Measurements from ENCODE around the gene TPH2. TPM values are rescaled to one million over a fixed set of nuclear protein-coding genes. Genes with fewer than 3 reads are reported as not detected.

TPH2 gene
- not detected for total RNA-seq

GRCh38 chr12:71938728-71939385 is at the start of gene TPH2:
TPH2 (plus strand) TSS chr12:71938845; CDS start chr12:71938987, 142 bp downstream.
- peak; percentile 20 for DNase-seq

- no peak for DNase-seq
These were observed 48.2 kb upstream of the TPH2 start for GRCh38 chr12:71890475-71890874.

DNA sequence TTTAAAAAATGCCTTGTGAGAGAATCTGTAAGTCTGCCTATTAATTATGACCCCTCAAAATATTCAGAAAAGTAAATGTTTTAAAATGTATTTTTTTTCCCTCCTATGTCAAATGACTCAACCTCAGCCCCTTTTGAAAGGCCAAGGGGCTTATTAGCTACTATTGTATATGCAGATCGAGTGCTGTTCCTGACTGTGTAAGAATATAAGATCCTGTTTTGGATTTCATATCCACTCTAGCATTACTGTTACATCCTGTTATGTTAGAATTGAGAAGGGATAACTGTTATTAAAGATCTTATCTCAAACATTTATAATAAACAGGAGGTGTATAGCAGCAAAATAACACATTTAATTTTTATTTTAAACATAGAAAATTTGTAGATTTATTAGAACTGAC is 46.6 kb upstream of the TPH2 start:
- no peak for DNase-seq

- DNase-seq = no peak
These were observed 42.3 kb upstream of the TPH2 start for GRCh38 chr12:71896205-71896882.

GRCh38 chr12:71900091-71900490 is 38.6 kb upstream of the TPH2 start:
- no peak for DNase-seq

- no peak for DNase-seq
These were observed 34.0 kb upstream of the TPH2 start for GRCh38 chr12:71904629-71905028.

DNA sequence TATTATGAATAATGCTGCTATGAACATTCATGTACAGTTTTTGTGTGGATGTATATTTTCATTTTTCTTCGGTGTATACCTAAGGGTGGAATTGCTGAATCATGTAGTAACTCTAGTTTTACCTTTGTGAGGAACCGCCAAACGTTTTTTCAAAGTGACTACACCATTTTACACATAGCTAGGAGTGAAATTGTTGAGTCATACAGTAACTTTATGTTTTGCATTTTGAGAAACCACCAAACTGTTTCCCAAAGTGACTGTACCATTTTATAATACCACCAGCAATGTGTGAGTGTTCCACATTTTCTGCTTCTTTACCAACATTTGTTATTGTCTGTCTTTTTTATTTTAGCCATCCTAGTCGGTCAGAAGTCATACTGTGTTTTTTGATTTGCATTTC is 3.1 kb upstream of the TPH2 start:
- no peak for DNase-seq

DNA sequence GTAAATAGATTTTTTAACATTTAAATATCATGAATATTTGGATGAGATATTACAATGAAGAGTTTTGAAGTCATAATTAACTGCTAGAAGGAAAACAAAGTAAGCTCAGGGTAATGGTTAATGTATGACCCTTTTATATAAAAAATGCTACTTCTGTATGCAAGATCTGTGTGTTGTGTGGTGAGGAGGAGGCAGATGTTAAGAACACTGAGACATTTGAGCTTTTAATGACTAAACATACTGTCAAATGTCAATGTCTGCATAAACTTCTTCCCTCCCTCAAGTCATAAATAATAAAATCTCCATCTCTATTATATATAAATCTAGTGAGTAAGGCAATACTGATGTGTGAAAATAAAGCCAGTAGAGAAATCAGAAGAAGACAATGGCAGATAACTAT is 1.4 kb downstream of the TPH2 start:
- no peak for DNase-seq

DNA sequence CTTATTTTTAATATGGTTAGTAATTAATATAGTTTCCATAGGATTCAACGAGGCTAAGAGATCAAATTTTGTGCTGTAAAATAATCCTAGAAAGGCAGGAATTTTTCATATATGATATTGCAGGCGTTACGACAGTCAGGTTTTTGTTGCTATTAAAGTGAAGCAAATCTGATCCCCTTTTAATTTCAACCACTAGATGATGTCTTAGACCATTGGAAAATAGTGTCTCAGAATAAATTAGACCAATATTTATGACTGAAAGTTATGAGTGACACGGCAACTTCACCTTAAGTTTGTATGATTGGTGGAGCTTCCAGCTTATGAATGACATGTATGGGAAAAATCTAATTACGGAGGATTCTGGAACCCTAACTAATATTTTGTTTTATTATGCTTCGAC is 2.5 kb downstream of the TPH2 start:
- no peak for DNase-seq

- no peak for DNase-seq
These were observed 3.6 kb downstream of the TPH2 start for GRCh38 chr12:71942259-71942658.

DNA sequence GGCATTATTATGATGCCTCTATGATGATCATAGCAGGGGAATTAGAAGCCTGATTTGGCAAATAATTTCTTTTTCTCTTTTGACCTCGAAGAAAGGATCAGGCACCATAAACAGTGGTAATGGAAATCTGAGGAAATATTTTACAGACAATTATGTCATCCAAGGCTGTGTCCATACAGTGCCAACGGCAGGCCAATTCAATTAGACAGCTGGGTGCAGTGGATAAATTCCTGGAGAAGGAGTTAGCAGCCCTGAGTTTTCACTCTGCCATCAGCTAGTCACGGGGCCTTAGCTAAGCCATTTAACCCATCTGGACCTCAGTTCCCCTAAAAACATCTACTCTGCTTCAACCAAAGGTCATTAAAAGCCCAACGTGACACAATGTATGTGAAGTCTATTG is 4.1 kb downstream of the TPH2 start:
- DNase-seq = no peak

DNA sequence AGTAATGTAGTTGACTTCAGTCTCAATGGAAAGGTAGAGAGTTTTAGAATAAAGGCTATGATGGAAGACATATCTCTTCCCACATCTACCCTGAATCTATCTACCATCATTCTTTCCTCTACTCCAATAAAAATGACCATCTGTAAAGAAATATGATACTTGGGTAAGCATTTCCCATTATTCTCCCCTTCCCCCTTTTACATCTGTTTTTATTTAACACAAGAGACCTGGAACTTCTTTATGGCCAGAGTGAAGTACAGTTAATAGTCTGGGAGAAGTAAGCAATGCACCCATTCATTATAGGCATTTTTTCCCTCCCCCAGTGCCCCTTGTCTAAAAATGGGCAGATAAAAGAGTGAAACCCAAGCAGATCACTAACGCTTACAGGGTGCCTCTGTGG is 6.5 kb downstream of the TPH2 start:
- DNase-seq = no peak

- DNase-seq = no peak
These were observed 7.2 kb downstream of the TPH2 start for GRCh38 chr12:71945883-71946282.

DNA sequence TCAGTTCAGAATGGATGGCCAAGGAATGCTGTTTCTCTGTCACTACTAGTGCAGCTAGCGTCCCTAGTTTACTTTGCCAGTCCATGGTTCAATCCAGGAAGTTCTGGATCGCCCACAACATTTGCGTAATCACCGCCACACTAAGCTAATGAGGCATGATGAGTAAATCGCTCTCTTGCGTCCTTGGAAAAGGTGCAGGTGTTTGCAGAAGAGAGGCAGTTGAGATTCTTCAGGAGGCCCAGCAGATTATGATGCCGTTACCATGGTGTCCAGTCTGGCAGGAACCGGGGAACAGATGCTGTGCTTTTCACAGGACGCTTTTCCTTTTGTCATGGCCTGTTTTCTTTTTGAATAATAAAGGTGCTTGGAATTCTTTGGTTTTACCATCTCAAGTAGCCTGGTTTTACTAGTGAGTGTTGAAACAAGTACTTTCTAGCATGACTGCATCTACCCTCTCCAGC is 9.0 kb downstream of the TPH2 start:
- DNase-seq = no peak

- no peak for DNase-seq
These were observed 9.7 kb downstream of the TPH2 start for GRCh38 chr12:71948390-71948789.

DNA sequence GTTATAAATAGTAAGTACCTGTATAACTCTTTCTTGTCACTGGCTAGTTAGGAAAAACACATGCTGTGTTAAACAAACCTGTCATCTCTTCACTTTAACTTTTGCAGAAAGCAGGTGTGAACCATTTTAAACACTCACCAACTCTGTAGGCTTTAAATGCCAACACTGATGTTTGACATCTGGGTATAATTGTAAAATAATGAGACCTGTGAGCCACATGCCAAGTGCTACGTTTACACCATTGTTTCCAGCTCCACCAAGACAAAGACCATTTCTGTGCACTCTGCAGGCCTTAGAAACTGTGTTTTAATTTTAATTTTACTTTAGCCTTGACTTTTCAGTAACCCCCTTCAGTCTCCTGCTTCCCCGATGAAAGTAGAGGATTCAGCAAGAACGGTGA is 11.0 kb downstream of the TPH2 start:
- no peak for DNase-seq

DNA sequence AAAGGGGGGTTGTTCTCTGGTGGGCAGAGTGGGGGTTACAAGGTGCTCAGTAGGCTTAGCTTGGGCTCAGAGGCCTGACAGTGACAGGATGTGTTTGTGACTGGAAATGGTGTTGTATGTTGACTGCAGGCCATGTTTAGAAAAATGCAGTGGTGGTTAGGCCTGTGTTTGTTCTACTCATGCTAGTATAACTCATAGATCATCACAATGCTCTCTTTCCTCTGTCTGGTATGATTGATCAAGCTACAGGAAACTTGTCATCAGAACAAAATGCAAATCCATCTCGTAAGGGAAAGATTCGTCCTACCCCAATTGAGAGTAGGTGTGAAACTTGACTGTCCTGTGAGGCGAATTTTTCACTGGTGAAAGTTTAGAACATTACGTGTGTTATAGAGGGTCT is 11.8 kb downstream of the TPH2 start:
- DNase-seq = no peak

- no peak for DNase-seq
These were observed 12.2 kb downstream of the TPH2 start for GRCh38 chr12:71950819-71951218.

GRCh38 chr12:71954083-71954778 is 15.6 kb downstream of the TPH2 start:
- DNase-seq = no peak

DNA sequence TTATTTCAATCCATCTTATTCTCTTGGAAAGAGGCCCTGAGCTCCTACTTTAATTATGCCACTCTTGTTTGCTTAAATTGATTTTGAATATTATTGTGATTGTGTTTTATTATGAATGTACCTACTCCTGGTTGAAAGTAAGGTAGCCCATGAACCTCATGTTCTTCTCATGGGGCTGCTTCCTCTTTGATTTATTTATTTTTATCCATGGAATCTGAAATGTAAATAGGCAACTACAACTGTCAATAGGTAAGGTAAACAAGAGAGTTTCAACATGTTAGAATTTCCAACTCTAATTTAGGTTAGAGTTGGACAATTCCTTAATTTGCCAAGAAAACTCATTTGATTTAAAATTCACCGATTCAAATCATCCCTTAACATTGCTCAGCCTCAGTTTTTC is 16.2 kb downstream of the TPH2 start:
- DNase-seq = no peak

DNA sequence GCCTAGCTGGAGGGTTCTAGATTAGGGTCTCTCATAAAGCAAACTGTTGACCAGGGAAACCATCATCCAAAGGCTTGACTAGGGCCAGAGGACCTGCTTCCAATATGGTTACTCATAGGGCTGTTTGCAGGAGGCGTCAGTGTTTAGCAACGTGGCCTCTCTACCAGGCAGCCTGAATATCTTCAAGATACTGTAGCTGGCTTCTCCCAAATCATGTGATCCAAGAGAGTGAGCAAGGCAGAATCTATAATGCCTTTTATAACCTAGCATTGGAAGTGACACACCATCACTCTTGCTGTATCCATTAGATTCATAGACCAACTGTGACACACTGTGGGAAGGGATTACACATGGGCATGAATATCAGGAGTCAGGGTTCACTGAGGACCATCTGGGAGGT is 17.3 kb downstream of the TPH2 start:
- no peak for DNase-seq

- DNase-seq = no peak
These were observed 19.4 kb downstream of the TPH2 start for GRCh38 chr12:71958056-71958455.

DNA sequence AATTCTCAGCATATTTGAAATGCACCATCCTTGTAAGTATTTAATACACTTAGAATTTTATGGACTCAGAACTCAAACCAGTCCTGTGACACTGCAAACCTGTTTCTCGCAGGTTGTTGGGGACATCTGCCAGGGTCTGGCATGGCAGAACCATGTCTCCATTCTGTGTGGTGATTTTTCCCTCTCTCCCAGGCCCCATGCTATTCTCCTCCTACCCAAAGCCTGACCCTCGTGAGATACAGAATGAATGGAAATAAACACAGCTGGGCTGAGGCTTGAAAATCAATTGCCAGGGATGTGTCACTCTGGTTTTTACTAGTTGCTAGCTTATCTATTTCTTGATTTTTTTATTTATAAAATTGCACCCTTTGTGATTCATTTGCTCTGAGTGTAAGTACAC is 19.8 kb downstream of the TPH2 start:
- no peak for DNase-seq
